GM21529 (cell line): ENCODE results near the gene WWC2.
"Not testable (repeated sequence)": the region's sequence is repeated elsewhere in the genome, so short reads cannot be mapped to it uniquely, and the experiment has no call there.

Experiments
- ATAC-seq: cut with Tn5 transposase; IDR thresholded peaks from one replicate; pipeline ENCODE4 v1.9.1; 2021; ENCODE audit not compliant: unreplicated experiment

The WWC2 gene

DNA sequence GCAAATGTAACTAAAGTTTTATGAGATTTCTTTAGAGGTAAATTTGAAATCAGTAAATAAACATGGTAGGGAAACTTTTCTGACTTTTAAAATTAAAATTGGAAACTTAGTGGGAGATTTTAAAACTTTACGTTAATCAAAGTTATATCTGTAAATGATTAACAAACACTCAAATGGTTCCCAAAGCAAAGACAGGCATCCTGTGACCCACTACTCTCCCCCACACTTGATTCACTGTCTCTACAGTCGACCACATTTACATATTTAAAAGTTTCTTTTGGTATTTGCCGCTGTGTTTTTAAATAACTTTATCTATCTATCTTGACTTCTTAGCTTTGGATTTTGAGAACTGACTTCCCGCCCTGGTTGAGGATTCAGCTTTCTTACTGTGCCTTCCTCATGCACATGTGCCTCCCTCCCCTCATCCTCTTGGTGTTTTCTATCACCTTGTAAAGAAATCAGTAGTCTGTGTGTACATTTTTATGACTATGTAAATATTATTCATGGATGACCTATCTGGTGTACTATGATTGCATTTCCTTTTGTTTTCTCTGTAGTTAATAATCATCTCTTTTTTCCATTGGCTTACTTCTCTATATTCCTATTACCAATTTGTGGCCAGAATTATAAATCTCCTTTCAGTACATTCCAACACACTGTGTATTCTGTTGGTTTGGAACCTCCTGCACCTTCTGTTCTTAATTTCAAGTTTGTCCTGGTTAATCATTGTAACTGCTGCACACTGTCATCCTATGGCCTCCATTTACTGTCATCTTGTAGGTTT lies 72.6 kb downstream of the WWC2 start:
- no peak for ATAC-seq

DNA sequence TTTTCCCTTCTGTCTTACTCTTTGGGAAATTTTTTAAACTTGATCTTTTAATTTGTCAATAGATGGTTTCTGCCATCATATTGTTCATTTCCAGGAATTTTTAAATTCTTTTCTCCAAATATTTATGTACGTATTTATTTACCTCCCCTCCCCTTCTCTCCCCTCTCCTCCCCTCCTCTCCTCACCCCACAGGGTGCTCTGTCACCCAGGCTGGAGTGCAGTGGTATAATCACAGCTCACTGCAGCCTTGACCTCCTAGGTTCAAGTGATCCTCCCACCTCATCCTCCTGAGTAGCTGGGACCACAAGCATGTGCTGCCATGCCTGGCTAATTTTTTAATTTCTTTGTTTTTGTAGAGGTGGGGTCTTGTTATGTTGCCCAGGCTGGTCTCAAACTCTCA lies 73.8 kb downstream of the WWC2 start:
- no peak for ATAC-seq

DNA sequence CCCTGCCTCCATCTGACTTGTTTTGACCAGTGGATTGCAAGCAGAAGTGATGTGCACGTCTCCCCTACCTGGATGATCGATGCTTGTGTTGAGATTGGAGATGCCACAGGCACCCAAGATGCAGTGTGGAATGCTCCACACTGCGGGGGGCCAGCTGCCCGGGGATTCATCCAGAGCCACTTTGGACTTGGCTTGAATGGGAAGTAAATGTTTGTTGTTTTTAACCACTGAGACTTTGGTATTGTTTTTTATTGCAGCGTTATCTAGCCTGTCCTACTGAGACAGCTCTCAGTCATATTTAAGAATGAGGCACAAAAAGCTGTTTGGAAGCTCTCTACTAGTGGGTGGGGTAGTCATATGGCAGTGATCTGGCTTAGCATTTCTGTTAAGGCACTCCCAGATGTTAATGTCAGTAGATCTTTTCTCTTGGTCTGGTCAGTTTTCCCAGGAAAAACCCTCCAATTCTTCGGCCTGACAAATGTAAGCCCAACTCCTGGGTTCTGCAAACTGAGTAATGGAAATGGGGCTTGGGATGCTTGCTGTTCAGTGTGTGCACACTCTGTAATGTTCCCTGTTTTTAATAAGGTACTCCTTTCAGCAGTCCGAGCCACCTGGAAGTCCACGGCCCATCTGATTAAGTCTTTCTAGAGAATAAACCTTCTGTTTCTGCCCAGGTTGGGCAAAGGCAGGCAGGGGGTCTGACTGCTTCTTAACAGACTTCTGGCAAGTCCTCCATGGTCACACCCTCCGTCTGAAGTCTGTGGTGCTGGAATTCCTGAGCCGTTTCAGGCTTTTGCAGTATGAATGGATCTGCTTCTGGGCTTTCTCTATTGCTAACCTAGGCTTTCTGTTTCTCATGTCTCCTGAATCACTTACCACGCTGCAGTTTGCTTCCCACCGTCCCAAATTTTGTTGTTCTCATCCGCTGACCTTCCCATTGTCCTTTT lies 74.8 kb downstream of the WWC2 start:
- ATAC-seq: no peak

DNA sequence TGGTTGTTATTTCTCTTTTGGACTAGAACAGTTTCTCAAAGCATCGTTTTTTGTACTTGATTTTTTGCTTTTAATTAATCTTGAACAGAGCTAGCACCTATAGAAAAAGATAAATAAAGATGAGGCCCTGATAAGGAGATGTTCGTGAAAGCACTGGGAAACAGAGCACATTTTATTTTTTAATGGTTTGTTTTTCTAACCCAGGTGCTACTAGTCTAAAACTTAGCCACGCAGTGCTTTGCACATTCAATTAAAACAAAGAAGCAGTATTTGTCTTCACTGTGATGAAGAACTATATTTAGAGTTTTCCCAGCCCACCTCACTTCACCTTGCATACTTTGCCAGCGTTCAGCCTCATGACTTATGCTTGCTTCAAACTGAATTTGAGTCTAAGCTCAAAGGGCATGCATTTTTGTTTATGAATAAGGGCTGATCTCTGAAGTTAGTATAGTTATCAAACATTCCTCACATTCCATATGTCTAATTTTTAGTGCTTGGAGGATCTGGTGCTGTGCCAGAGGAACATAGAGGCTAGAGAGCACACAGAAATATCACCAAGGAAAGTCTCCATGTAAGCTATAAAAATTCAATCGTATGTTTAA lies 76.7 kb downstream of the WWC2 start:
- ATAC-seq: no peak

DNA sequence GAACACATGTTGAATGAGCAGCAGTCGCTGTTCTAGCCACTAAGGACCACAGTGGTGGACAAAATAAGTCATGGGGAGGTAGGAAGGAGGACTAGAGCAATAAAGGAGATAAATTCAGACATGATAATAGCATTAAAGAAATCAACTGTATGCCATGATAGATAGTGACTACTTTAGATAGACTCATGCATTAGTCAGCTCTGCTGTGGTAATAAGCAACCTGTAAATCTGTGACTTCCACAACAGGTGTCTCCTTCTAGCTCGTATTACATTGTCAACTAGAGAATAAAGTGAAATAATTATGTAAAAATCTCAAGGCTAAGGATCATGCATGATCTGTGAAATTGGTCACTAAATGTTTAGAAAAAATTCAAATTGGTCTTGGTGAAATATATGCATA lies 77.9 kb downstream of the WWC2 start:
- no peak for ATAC-seq

DNA sequence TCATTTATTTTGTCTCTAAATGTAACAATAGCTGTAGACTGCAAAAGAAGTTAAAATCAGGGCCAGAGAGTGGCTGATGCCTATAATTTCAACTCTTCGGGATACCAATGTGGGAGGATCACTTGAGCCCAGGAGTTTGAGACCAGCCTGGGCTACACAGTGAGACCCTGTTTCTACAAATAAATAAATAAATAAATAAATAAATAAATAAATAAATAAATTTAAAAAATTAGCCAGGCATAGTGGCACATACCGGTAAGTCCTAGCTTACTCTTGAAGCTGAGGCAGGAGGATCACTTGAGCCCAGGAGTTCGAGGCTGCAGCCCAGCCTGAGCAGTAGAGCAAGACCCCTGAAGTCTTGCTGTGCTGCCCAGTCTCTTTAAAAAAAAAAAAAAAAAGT lies 79.1 kb downstream of the WWC2 start:
- ATAC-seq: no peak

DNA sequence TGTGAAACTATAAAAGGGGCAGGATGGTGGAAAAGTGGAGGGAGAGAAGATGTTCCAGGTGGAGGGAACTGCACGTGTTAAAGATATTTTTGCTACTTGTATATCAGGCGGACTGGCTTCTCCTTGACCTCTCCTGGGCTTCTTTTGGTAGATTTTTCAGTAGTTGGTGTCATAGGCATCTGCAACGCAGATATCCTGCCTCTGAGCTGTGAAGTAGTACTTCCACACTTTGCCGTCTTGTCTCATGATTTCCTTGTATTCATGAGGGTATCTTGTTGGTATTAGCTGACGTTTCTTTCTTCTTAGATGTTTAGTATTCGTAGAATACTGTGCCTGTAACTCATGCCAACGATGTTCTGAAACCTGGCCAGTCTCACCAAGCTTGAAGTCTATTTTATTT lies 81.0 kb downstream of the WWC2 start:
- no peak for ATAC-seq

DNA sequence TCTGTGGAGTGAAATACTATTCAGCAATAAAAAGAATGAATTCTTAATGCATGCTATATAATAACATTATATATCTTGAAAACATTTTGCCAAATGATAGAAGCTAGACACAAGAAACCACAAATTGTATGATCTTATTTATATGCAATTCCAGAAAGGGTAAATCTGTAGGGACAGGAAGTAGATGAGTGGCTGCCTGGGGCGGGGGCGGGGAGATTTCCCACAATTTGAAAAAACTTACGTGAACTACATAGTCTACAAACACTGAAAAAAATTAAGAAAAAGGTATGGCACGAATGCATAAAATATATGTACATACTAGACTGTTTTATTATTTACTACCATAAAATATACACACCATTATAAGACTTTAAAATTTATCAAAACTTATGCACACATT lies 81.6 kb downstream of the WWC2 start:
- no peak for ATAC-seq

DNA sequence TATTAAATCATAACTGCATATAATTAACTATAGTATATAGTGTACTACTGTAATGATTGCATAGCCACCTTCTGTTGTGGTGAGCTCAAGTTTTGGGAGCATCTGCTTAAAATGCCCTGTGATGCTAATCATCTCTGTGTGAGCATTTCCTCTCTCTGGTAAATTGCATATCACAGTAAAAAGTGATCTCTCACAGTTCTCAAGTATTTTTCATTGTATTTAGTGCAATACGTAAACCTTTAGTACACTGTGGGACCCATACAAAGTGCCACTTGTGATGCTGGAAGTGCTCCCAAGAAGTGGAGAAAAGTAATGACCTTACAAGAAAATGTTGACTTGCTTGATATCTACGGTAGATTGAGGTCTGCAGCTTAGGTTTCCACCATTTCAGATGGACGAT lies 82.0 kb downstream of the WWC2 start:
- no peak for ATAC-seq

DNA sequence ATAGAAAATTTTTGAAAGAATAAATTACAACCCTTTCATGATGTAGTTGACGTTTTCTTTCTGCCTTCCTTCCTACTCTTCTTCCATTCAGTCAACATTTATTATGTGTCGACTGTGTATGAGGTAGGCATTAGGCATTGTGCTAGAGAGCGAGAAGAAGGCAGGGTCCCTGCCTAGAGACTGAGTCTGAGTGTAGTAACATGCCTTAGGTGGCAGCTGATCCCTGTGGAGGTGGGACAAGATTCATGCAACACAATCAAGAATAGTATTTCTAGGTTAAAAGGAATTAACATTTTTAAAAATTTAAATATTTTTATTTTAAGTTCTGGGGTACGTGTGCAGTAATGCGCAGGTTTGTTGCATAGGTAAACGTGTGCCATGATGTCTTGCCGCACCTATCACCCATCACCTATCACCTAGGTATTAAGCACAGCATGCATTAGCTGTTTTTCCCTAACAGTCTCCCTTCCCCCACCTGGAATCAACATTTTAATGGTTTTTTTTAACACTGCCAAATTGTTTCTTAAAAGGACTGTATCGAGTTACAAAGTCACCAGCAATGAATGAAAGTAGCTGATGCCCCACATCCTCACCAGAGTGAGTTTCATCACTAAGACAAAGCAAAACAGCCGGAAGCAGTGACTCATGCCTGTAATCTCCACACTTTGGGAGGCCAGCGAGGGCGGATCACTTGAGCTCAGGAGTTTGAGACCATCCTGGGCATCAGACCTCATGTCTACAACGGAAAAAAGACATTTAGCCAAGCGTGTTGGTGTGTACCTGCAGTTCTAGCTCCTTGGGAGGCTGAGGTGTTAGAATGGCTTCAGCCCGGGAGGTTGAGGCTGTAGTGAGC lies 84.0 kb downstream of the WWC2 start:
- ATAC-seq: no peak

DNA sequence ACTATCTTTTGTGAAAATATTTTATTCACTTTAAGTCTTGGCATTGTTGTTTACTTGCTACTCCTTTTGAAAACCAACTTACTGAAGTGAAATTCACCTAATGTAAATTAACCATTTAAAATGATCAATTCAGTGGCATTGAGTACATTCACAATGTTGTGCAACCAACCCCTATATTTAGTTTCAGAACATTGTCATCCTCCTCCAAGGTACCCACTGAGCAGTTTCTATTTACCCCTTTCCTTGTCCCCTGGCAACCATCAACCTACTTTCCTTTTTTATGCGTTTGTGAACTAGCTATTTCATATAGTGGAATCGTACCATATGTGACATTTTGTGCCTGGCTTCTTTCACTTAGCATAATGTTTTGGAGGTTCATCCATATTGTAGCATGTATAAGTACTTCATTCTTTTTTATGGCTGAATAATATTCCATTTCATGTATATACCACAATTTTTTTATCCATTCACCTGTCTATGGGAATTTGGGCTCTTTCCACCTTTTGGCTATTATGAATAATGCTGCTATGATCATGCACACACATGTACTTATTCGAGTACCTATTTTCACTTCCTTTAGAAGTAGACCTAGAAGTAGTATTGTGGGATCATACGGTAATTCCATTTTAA lies 85.0 kb downstream of the WWC2 start:
- ATAC-seq: no peak

DNA sequence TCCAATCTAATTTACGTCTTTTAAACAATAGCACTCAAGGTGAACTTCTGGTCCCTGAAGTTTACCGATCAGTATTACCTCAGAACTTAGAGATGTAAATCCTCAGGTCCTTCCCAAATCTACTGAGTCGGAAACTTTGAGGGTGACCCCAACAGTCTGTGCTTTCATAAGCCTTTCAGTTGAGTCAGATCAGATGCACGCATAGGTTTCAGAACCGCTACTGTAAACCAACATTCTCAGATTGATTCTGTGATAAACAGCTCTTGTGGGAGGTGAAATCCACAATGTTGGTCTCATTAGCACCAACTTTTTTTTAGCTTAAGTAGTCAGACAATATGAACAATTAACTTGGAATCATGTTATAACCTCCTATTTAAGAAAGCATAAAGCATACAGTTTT lies 86.0 kb downstream of the WWC2 start:
- ATAC-seq: peak; percentile 69

DNA sequence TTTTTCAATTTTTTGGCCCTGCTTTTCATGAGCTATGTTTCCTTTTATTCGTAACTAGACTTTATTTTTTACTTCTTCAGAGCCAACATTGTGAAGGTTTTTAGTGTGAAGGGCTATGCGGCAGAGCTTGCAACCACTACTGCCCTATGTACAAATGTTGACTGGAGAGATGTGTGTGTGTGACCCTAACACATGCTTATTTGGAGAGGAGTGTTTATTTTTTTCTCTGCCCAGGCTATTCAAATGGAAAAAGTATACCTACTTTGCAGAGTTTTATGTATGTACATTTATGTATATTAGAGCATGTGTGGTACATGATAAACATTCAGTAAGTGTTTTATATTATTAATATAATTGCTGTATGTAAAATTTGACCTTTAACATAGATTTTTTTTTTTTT lies 86.5 kb downstream of the WWC2 start:
- ATAC-seq: no peak

DNA sequence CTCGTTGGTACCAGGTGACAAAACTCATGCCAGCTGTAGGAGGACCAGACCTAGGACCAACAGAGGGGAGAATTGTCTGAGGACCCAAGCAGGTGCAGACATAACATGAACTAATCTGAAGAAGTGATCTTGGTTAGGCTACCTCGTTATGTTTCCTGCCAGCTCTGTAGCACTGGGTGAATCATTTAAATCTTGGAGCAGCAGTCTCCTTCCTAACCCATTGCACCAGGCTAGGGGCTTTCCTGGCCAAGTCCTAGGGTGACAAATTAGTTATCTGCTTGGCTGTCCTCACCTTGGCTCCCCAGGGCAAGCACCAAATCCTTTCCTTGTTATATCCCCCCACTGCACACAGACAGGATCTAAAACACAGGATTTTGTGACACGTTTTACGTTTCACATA lies 87.8 kb downstream of the WWC2 start:
- no peak for ATAC-seq

DNA sequence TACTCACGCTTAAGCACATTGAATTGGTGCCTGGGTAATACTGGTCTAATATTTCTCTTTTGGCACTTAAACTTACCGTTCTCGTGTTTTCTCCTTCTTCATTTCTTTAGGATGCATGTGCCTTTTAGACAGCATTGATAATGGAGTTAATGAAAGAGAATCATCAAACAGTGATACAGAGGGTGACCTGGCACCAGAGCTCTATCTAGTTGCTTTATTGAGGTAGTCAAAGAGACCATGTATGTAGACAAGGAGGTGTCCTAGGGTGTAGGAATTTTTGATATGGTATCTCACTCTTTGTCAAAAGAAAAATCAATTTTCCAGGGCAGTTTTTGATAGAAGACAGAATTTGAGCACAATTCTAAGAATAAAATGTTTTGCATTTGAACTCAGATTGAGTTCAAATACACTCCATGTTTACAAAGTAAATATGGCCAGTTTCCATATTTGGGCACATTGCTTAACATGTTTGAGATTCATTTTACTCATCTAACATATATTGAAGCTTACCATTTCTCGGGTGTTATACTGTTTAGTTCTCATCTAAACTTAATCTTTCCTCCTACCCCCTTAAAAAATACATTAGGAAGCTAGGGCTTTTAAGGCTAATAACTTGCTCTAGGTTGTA lies 92.0 kb downstream of the WWC2 start:
- no peak for ATAC-seq

DNA sequence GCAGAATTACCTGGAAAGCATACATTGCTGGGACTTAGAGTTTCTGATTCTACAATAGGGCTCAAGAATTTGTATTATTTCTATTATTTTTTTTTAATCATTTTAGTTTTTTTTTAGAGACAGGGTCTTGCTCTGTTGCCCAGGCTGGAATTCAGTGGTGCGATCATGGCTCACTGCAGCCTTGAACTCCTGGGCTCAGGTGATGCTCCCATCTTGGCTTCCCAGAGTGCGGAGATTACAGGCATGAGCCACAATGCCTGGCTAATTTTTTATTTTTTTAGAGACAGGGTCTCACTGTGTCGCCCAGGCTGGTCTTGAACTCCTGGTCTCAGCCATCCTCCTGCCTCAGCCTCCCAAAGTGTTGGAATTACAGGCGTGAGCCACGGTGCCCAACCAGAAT lies 92.6 kb downstream of the WWC2 start:
- ATAC-seq: no peak

DNA sequence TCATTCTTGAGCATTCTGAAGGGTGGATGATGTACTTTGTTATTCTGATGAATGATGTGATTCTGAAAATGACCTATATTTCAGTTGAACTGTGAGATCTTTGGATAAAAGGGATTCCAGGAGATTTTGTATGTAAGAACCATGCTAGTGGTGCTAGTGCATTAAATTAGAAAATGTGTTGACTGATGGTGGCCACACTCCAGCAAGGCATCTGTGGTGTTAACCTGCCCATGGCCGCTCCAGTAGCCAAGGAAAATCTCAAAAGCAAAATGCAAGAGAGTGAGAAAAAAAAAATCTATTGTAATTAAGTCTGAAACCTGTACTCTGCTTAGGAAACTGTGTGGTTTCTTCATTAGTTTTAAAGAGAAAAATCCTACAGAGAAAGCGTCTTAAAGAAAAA lies 93.5 kb downstream of the WWC2 start:
- ATAC-seq: no peak

DNA sequence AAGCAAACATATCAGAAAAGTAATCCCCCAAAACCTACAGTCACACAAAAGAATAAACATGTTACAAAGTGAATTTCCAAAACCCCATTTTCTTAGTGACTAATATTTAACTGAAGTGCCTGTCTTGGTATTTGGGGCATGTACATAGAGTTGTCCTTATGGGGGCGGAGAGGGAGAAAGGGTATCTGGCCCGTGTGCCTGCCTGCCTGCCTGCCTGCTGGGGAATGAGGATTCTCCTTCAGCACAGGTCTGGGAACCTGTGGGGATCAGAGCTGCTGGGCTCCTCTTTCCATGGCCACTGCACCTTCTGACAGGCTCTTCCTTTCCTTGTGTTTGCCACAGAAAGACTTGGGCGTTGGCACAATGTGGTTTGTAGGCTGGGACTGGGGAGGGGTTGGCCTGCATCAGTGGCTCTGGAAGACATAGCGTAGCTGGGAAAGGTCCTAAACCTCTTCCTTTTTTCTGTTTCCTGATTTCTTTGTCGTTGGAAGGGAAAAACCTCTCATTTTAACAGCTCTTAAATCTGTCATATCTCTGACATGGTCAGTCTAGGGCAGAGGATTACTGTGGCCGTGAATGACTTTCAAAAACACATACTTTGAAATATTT lies 94.8 kb downstream of the WWC2 start:
- not testable (repeated sequence) for ATAC-seq

DNA sequence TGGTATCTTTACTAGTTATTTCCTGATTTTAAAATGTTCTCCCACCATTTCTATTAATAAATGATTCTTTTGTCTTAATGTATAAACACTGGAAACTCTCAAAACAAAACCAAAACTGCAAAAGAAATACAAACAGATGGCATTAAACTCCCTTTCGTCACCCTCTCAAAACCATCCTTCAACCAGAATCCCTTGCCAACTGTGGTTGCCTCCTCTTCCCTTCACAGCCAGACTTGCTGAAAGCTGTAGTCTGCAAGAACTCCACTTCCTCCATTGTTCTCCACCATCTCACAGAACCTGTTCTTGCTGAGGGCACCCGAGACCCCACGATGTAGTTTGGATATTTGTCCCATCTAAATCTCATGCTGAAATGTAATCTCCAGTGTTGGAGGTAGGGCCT lies 96.5 kb downstream of the WWC2 start:
- ATAC-seq: no peak

DNA sequence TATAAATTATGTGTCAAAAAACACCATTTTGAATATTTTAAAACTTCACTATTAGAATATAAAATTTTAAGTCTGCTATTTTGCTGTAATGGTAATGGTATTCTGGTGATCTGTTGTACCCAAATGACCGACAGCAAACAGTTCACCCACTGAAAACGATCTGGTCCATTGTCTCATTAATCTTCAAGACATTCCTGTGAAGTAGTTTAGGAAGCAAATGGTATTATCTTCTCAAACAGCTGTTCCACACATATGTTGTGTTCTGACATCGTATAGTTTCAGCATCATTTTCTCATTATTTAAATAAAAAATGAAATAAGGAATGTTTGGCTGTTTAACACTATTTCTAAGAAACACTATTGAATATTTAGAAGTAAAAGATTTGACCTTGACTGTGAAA lies 98.1 kb downstream of the WWC2 start:
- no peak for ATAC-seq
